Amniotic stem cell (primary cell): ENCODE data around the gene PLEKHG3.

Source experiments
- DNase-seq: peaks from one replicate; lab custom pipeline; 2025; lab: John Stamatoyannopoulos, UW

The PLEKHG3 gene

GRCh38 chr14:64786296-64787149 is 82.3 kb downstream of the PLEKHG3 start:
- no peak for DNase-seq

GRCh38 chr14:64787619-64788018 is 83.4 kb downstream of the PLEKHG3 start:
- no peak for DNase-seq

- peak; percentile 74 for DNase-seq
Measured at GRCh38 chr14:64788706-64789105, 84.5 kb downstream of the PLEKHG3 start.

- no peak for DNase-seq
Measured at GRCh38 chr14:64789696-64790095, 85.5 kb downstream of the PLEKHG3 start.

GRCh38 chr14:64790478-64790877 is 86.3 kb downstream of the PLEKHG3 start:
- no peak for DNase-seq

GRCh38 chr14:64792231-64792630 is 88.0 kb downstream of the PLEKHG3 start:
- no peak for DNase-seq

GRCh38 chr14:64792871-64793560 is 88.8 kb downstream of the PLEKHG3 start:
- no peak for DNase-seq

GRCh38 chr14:64795211-64795610 is 91.0 kb downstream of the PLEKHG3 start:
- DNase-seq = no peak

- DNase-seq = no peak
Measured at GRCh38 chr14:64795921-64796320, 91.7 kb downstream of the PLEKHG3 start.

- DNase-seq = no peak
Measured at GRCh38 chr14:64796369-64796768, 92.1 kb downstream of the PLEKHG3 start.

GRCh38 chr14:64799555-64799954 is 95.3 kb downstream of the PLEKHG3 start:
- DNase-seq = no peak
